Camera-type eye (tissue), 1 donor: ENCODE data around the gene MTR. TPM values are rescaled to one million over a fixed set of nuclear protein-coding genes. Genes with fewer than 3 reads are reported as not detected.

Experiments used
- total RNA-seq: library from RNA; depleted of rRNA; stranded (reverse); fragments of >200 nt; gene quantifications from one replicate; pipeline ENCODE4 v1.2.3, GENCODE V29; 2014

The MTR gene
- 31.6 TPM for total RNA-seq

DNA sequence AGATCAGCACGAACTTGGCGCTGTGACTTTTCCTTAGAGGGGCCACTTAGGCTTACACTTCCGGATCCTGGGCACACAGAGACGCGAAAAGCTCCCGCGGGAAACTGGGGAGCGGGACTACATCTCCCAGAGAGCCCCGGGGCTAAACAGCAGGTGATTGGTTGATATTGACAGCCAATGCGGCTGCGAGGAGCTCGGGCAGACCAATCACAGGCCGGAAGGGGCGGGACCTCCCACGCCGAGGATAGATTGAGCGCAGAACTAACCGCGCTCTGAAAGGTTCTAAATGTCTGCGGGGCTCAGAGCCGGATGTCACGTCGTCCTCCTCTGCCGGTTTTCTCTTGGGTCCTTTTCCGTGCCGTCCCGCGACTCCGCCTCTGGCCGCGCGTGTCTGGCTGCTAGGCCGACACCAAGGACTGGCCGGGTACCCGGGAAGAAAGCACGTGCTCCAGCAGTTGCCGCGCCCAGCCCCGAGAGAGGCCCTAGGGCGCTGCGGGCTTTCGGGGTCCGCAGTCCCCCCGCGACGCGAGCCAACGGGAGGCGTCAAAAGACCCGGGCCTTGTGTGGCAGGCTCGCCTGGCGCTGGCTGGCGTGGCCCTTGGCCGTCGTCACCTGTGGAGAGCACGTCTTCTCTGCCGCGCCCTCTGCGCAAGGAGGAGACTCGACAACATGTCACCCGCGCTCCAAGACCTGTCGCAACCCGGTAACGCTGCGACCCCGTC, at the start of gene MTR:
Gene MTR, plus strand, starts transcription at position 258 of the 722 bp plus-strand sequence. Its CDS starts 412 bp downstream, at position 670.

Other genes starting within 250 kb of the MTR start
- 41.8 TPM for gene HEATR1, start 190.8 kb upstream of the MTR start, total RNA-seq
- gene ACTN2, start 108.8 kb upstream of the MTR start, total RNA-seq: 43.1 TPM
- gene MT1HL1, start 209.1 kb downstream of the MTR start, total RNA-seq: not detected
- gene RYR2, start 246.9 kb downstream of the MTR start, total RNA-seq: 7.6 TPM